H9 (cell line): ENCODE results near the gene UBE2L6. TPM values are rescaled to one million over a fixed set of nuclear protein-coding genes. Genes with fewer than 3 reads are reported as not detected.

Experiments
- DNase-seq: peaks from one replicate; pipeline ENCODE4 v3.0.0-alpha.2; 2017
- H2AFZ ChIP-seq: one replicate; pipeline ENCODE4 v1.6.1; 2013; ENCODE audit warnings: mild to moderate bottlenecking, low read length, control low read depth, moderate library complexity
- H2AK5ac ChIP-seq: 2 replicates; pipeline ENCODE4 v1.6.1; 2013; ENCODE audit warnings: low read length, control low read depth, mixed read lengths; ENCODE audit not compliant: insufficient read length
- H2BK120ac ChIP-seq: one replicate; pipeline ENCODE4 v1.6.1; 2013; ENCODE audit warnings: low read depth, mild to moderate bottlenecking, low read length, control low read depth, inconsistent platforms; ENCODE audit not compliant: poor library complexity, severe bottlenecking
- H2BK12ac ChIP-seq: 2 replicates; pipeline ENCODE4 v1.6.1; 2013; ENCODE audit warnings: low read length, control low read depth, mixed read lengths, low read depth; ENCODE audit not compliant: insufficient read length
- H2BK15ac ChIP-seq: 2 replicates; pipeline ENCODE4 v1.6.1; 2013; ENCODE audit warnings: low read depth, low read length, control low read depth
- H2BK20ac ChIP-seq: one replicate; pipeline ENCODE4 v1.6.1; 2013; ENCODE audit warnings: low read depth, mild to moderate bottlenecking, low read length, control low read depth, inconsistent platforms; ENCODE audit not compliant: poor library complexity, severe bottlenecking
- H2BK5ac ChIP-seq: 2 replicates; pipeline ENCODE4 v1.6.1; 2013; ENCODE audit warnings: low read length, control low read depth, mixed read lengths; ENCODE audit not compliant: insufficient read length
- H3K14ac ChIP-seq: 2 replicates; pipeline ENCODE4 v1.6.1; 2013; ENCODE audit warnings: low read length, control low read depth; ENCODE audit not compliant: insufficient read depth
- H3K18ac ChIP-seq: 2 replicates; pipeline ENCODE4 v1.6.1; 2013; ENCODE audit warnings: low read depth, mild to moderate bottlenecking, mixed read lengths, low read length, control low read depth; ENCODE audit not compliant: insufficient read length
- H3K23ac ChIP-seq: 2 replicates; pipeline ENCODE4 v1.6.1; 2013; ENCODE audit warnings: low read length, control low read depth, mixed read lengths, low read depth; ENCODE audit not compliant: insufficient read length
- H3K23me2 ChIP-seq: 2 replicates; pipeline ENCODE4 v1.6.1; 2013; ENCODE audit warnings: low read depth, mild to moderate bottlenecking, mixed read lengths, low read length, control low read depth; ENCODE audit not compliant: insufficient read length, poor library complexity, severe bottlenecking
- H3K27ac ChIP-seq: 2 replicates; pipeline ENCODE4 v1.5.1; 2013; ENCODE audit warnings: low read length, control low read depth, mixed read lengths, low read depth; ENCODE audit not compliant: insufficient read length
- H3K27me3 ChIP-seq: 2 replicates; pipeline ENCODE4 v1.6.1; 2013; ENCODE audit warnings: low read length, control low read depth, inconsistent platforms; ENCODE audit not compliant: insufficient read depth
- H3K4ac ChIP-seq: 2 replicates; pipeline ENCODE4 v1.6.1; 2013; ENCODE audit warnings: low read depth, mild to moderate bottlenecking, control low read depth, inconsistent platforms, low read length, moderate library complexity
- H3K4me1 ChIP-seq: 2 replicates; pipeline ENCODE4 v1.6.1; 2013; ENCODE audit warnings: low read length, control low read depth, inconsistent platforms; ENCODE audit not compliant: insufficient read depth
- H3K4me2 ChIP-seq: 2 replicates; pipeline ENCODE4 v1.6.1; 2013; ENCODE audit warnings: low read length, control low read depth, mixed read lengths; ENCODE audit not compliant: insufficient read length, insufficient read depth
- H3K56ac ChIP-seq: 2 replicates; pipeline ENCODE4 v1.6.1; 2013; ENCODE audit warnings: low read depth, mild to moderate bottlenecking, mixed read lengths, low read length, control low read depth; ENCODE audit not compliant: insufficient read length
- H3K79me1 ChIP-seq: 2 replicates; pipeline ENCODE4 v1.6.1; 2013; ENCODE audit warnings: low read depth, mild to moderate bottlenecking, moderate library complexity, low read length, control low read depth, inconsistent platforms; ENCODE audit not compliant: insufficient read depth, poor library complexity, severe bottlenecking
- H3K79me2 ChIP-seq: 2 replicates; pipeline ENCODE4 v1.6.1; 2013; ENCODE audit warnings: low read length, control low read depth, inconsistent platforms; ENCODE audit not compliant: insufficient read depth
- H3K9ac ChIP-seq: 2 replicates; pipeline ENCODE4 v1.6.1; 2013; ENCODE audit warnings: low read length, control low read depth, mixed read lengths; ENCODE audit not compliant: insufficient read length; ENCODE audit errors: extremely low read depth
- H3K9me3 ChIP-seq: one replicate; pipeline ENCODE4 v1.6.1; 2013; ENCODE audit warnings: low read depth, low read length, inconsistent platforms; ENCODE audit not compliant: control insufficient read depth
- H3T11ph ChIP-seq: one replicate; pipeline ENCODE4 v1.6.1; 2013; ENCODE audit warnings: mild to moderate bottlenecking, low read length, control low read depth, inconsistent platforms
- H4K20me1 ChIP-seq: one replicate; pipeline ENCODE4 v1.6.1; 2013; ENCODE audit not compliant: control insufficient read depth, insufficient read length, insufficient read depth
- H4K5ac ChIP-seq: 2 replicates; pipeline ENCODE4 v1.6.1; 2013; ENCODE audit warnings: low read depth, mild to moderate bottlenecking, mixed read lengths, low read length, control low read depth; ENCODE audit not compliant: insufficient read length
- H4K8ac ChIP-seq: replicated peaks from 2 replicates; pipeline ENCODE4 v1.6.1; 2013; ENCODE audit warnings: low read length, control low read depth, mixed read lengths, low read depth; ENCODE audit not compliant: insufficient read length
- H4K91ac ChIP-seq: 2 replicates; pipeline ENCODE4 v1.6.1; 2013; ENCODE audit warnings: low read depth, mild to moderate bottlenecking, moderate library complexity, mixed read lengths, low read length, control low read depth; ENCODE audit not compliant: insufficient read length
- H3K27ac Mint-ChIP-seq, 3 experiments: 2 replicates in 2 of 3; 3 replicates in 1 of 3; pipeline ENCODE4 v1.8.0; 2020 to 2021; ENCODE audit warnings: mixed read lengths in 3 of 3, mild to moderate bottlenecking in 1 of 3, moderate library complexity in 1 of 3
- H3K27me3 Mint-ChIP-seq: 2 replicates; pipeline ENCODE4 v1.8.0; 2021; ENCODE audit warnings: low read depth, mild to moderate bottlenecking, moderate library complexity, mixed read lengths
- H3K36me3 Mint-ChIP-seq, 3 experiments: 2 replicates in 2 of 3; 3 replicates in 1 of 3; pipeline ENCODE4 v1.8.0; 2020 to 2021; ENCODE audit warnings: low read depth in 3 of 3, mixed read lengths in 3 of 3; ENCODE audit not compliant: insufficient read depth in 1 of 3
- H3K4me1 Mint-ChIP-seq, 2 experiments: 2 replicates each; pipeline ENCODE4 v1.8.0; 2020; ENCODE audit warnings: mixed read lengths in 2 of 2
- H3K4me3 Mint-ChIP-seq, 2 experiments: 2 replicates in 1 of 2; 3 replicates in 1 of 2; pipeline ENCODE4 v1.8.0; 2020 to 2021; ENCODE audit warnings: mild to moderate bottlenecking in 2 of 2, mixed read lengths in 2 of 2, moderate library complexity in 1 of 2
- H3K9me3 Mint-ChIP-seq, 2 experiments: 2 replicates in 1 of 2; 3 replicates in 1 of 2; pipeline ENCODE4 v1.8.0; 2020; ENCODE audit warnings: mild to moderate bottlenecking in 2 of 2, mixed read lengths in 2 of 2, moderate library complexity in 1 of 2
- CTCF ChIP-seq: fragments of 200-600 bp; sonication (generic); conservative IDR thresholded peaks from 3 replicates; pipeline ENCODE4 v1.8.0; 2021; ENCODE audit warnings: antibody characterized with exemption, mild to moderate bottlenecking
- WGBS: extraction: QIAGEN DNeasy Blood & Tissue Kit; methylation state at CpG from one replicate; pipeline ENCODE4 v1.1.7; 2013; ENCODE audit warnings: missing lambda C conversion rate, low lambda C conversion rate, mixed read lengths; ENCODE audit not compliant: insufficient read length; ENCODE audit errors: extremely low coverage; 5-methylcytosine and 5-hydroxymethylcytosine counted together
- total RNA-seq: library from RNA; stranded (reverse); gene quantifications from 2 replicates; pipeline ENCODE4 v1.2.1, GENCODE V29; 2021

The UBE2L6 gene
- total RNA-seq, 1 experiment from 2014 or later = 38.9 TPM

DNA sequence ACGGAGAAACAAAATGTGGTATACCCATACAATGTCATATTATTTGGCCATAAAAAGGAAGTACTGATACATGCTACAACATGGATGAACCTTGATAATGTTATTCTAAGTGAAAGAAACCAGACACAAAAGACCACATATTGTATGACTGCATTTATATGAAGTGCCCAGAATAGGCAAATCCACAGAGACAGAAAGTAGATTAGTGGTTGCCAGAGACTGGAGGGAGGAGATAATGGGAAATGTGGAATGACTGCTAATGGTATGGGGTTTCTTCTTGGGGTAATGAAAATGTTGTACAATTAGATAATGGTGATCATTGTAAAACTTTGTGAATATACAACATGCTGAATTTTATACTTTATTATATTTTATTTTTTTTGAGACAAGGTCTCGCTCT lies 46.4 kb downstream of the UBE2L6 start:
- H2AK5ac ChIP-seq = no peak overlapping the region
- H3K14ac ChIP-seq = no peak overlapping the region
- Mint-ChIP-seq H3K4me3 (no peak overlapping the region), H3K27ac (no peak overlapping the region), H3K36me3 (peaks cover 5 to 7% (median 6%) of the 10 kb centered on the region in 3 experiments; a peak in 6 of 7 replicates), H3K9me3 (no peaks in the 10 kb centered on the region; a peak in 1 of 5 replicates), H3K4me1 (peaks cover 11 to 12% of the 10 kb centered on the region in 2 experiments), H3K27me3 (peaks cover 21% of the 10 kb centered on the region)
- H2BK120ac ChIP-seq = no peak overlapping the region
- H3K9ac ChIP-seq = no peak overlapping the region
- DNase-seq = no peak
- H2BK20ac ChIP-seq = no peak overlapping the region
- no peak overlapping the region for H3K4me2 ChIP-seq
- H3K27ac ChIP-seq = no peak overlapping the region
- WGBS = no CpG with 5 or more reads among the region's 2 CpGs
- no peaks in the 10 kb centered on the region for H3K79me1 ChIP-seq
- H4K20me1 ChIP-seq = no peaks in the 10 kb centered on the region
- H3K23me2 ChIP-seq = no peaks in the 10 kb centered on the region
- no peak overlapping the region for H2BK5ac ChIP-seq
- no peaks in the 10 kb centered on the region for H3K4me1 ChIP-seq
- H4K8ac ChIP-seq = no peak overlapping the region
- no peak overlapping the region for H4K91ac ChIP-seq
- no peak overlapping the region for H3T11ph ChIP-seq
- H3K18ac ChIP-seq = no peak overlapping the region
- no peak overlapping the region for H3K4ac ChIP-seq
- no peak overlapping the region for H3K23ac ChIP-seq
- no peak overlapping the region for H2AFZ ChIP-seq
- no peaks in the 10 kb centered on the region for H3K9me3 ChIP-seq
- H3K56ac ChIP-seq = no peak overlapping the region
- no peak overlapping the region for H4K5ac ChIP-seq
- no peak overlapping the region for H2BK12ac ChIP-seq
- no peak overlapping the region for H2BK15ac ChIP-seq
- no peaks in the 10 kb centered on the region for H3K79me2 ChIP-seq
- H3K27me3 ChIP-seq = no peaks in the 10 kb centered on the region
- no peak for TF ChIP-seq CTCF
